Keratinocyte (primary cell): ENCODE data around the gene HSBP1. TPM values are rescaled to one million over a fixed set of nuclear protein-coding genes. Genes with fewer than 3 reads are reported as not detected.

Experiments used
- DNase-seq: peaks from one replicate; pipeline ENCODE4 v3.0.0-alpha.2; 2011; ENCODE audit warnings: low read depth, missing footprints, low spot score
- FAIRE-seq: peaks from 2 replicates; lab custom pipeline; 2011; peaks lifted over from hg19 to GRCh38; lab: Jason Lieb, UNC
- H2AFZ ChIP-seq: 2 replicates; pipeline ENCODE4 v1.6.0; 2012; ENCODE audit warnings: low read length, control low read depth, inconsistent platforms; ENCODE audit not compliant: control insufficient read depth
- H3K27ac ChIP-seq: 2 replicates; pipeline ENCODE4 v1.5.1; 2011; ENCODE audit warnings: low read length; ENCODE audit not compliant: control insufficient read depth, insufficient read depth
- H3K27me3 ChIP-seq: 3 replicates; pipeline ENCODE4 v1.6.0; 2011; ENCODE audit warnings: low read length; ENCODE audit not compliant: control insufficient read depth, insufficient read depth; ENCODE audit errors: extremely low read depth
- H3K36me3 ChIP-seq, 2 experiments: 2 replicates in 1 of 2; 3 replicates in 1 of 2; pipeline ENCODE4 v1.5.1; 2011; ENCODE audit warnings: low read length in 2 of 2, mild to moderate bottlenecking in 1 of 2; ENCODE audit not compliant: control insufficient read depth in 2 of 2, insufficient read depth in 2 of 2; ENCODE audit errors: extremely low read depth in 1 of 2
- H3K4me1 ChIP-seq: 3 replicates; pipeline ENCODE4 v1.5.1; 2011; ENCODE audit warnings: low read length; ENCODE audit not compliant: control insufficient read depth, insufficient read depth; ENCODE audit errors: extremely low read depth
- H3K4me2 ChIP-seq: 3 replicates; pipeline ENCODE4 v1.6.0; 2011; ENCODE audit warnings: low read depth, low read length; ENCODE audit not compliant: control insufficient read depth, insufficient read depth; ENCODE audit errors: extremely low read depth
- H3K4me3 ChIP-seq, 3 experiments: fragments of 200-600 bp in 1 of 3; sonication (generic) in 1 of 3; 2 replicates in 2 of 3; 3 replicates in 1 of 3; pipeline ENCODE4 v1.5.1; 2011 to 2016; ENCODE audit warnings: low read length in 3 of 3, mild to moderate bottlenecking in 3 of 3, control low read depth in 2 of 3, inconsistent platforms in 1 of 3, low read depth in 1 of 3, mixed read lengths in 1 of 3, mixed run types in 1 of 3, moderate library complexity in 1 of 3; ENCODE audit not compliant: control insufficient read depth in 2 of 3, insufficient read depth in 2 of 3; ENCODE audit errors: extremely low read depth in 1 of 3
- H3K79me2 ChIP-seq: 2 replicates; pipeline ENCODE4 v1.6.0; 2012; ENCODE audit warnings: low read length; ENCODE audit not compliant: control insufficient read depth, insufficient read depth
- H3K9ac ChIP-seq: 3 replicates; pipeline ENCODE4 v1.6.0; 2011; ENCODE audit warnings: low read length; ENCODE audit not compliant: control insufficient read depth, insufficient read depth; ENCODE audit errors: extremely low read depth
- H3K9me1 ChIP-seq: 3 replicates; pipeline ENCODE4 v1.6.0; 2011; ENCODE audit warnings: low read length; ENCODE audit not compliant: control insufficient read depth, insufficient read depth; ENCODE audit errors: extremely low read depth
- H3K9me3 ChIP-seq: 2 replicates; pipeline ENCODE4 v1.5.1; 2012; ENCODE audit warnings: low read depth, low read length; ENCODE audit not compliant: control insufficient read depth
- H4K20me1 ChIP-seq: 3 replicates; pipeline ENCODE4 v1.6.0; 2011; ENCODE audit warnings: low read length; ENCODE audit not compliant: control insufficient read depth, insufficient read depth; ENCODE audit errors: extremely low read depth
- CTCF ChIP-seq, 3 experiments: IDR thresholded peaks in 1 of 3; conservative IDR thresholded peaks in 1 of 3; optimal IDR thresholded peaks in 1 of 3; 2 replicates in 2 of 3; 3 replicates in 1 of 3; pipeline versions ENCODE3 to v1.5.1; 2011; ENCODE audit warnings: low read length in 3 of 3, mild to moderate bottlenecking in 3 of 3, moderate library complexity in 2 of 3, control low read depth in 1 of 3, inconsistent platforms in 1 of 3; ENCODE audit not compliant: insufficient read depth in 2 of 3; ENCODE audit errors: extremely low read depth in 1 of 3
- EZH2 ChIP-seq: IDR thresholded peaks from one replicate; pipeline ENCODE4 v1.6.1; 2012; ENCODE audit warnings: inconsistent platforms, mild to moderate bottlenecking, low read length, moderate library complexity
- dilution Hi-C: fragments of 300-500 bp; cut with MboI; formaldehyde crosslinking; loops from one replicate; pipeline ENCODE4 v1.7.0; 2020; ENCODE audit warnings: low sequenced_read_pairs; ENCODE audit not compliant: extremely low pct_ligation_motif_present
- polyA plus RNA-seq, 5 experiments: library from polyadenylated mRNA; depleted of rRNA in 3 of 5; stranded (reverse) in 3 of 5; stranded (forward) in 1 of 5; unstranded in 1 of 5; fragments of >200 nt; gene quantifications; 1 replicate in 1 of 5; 2 replicates in 3 of 5; 3 replicates in 1 of 5; pipeline versions ENCODE4 v1.2.1 to v1.2.3, GENCODE V29; 2011 to 2012; ENCODE audit warnings: missing spikeins in 2 of 5, low read depth in 1 of 5, low replicate concordance in 1 of 5

HSBP1 gene
- polyA plus RNA-seq, 1 donor (not counting 4 experiments of a cell fraction or from before 2014, with no cell fraction given): 264 TPM

- no peak overlapping the region for H2AFZ ChIP-seq
- H3K79me2 ChIP-seq: no peaks in the 10 kb centered on the region
- H3K4me3 ChIP-seq: no peak overlapping the region
- H3K9me1 ChIP-seq: no peaks in the 10 kb centered on the region
- DNase-seq (no peak), FAIRE-seq (no peak)
- H3K27ac ChIP-seq: no peak overlapping the region
- no peaks in the 10 kb centered on the region for H3K27me3 ChIP-seq
- H3K9me3 ChIP-seq: no peaks in the 10 kb centered on the region
- TF ChIP-seq CTCF (optimal IDR thresholded peaks at IDR 0.05 in 1 of 3, IDR thresholded peaks at IDR 0.05 in 1 of 3, conservative IDR thresholded peaks at IDR 0.05 in 1 of 3; ENCODE audit: extremely low read depth in 1 of 3, insufficient read depth in 2 of 3, low read length in 3 of 3): no peak
- TF ChIP-seq EZH2: no peak
- no peaks in the 10 kb centered on the region for H4K20me1 ChIP-seq
- H3K4me2 ChIP-seq: no peak overlapping the region
- dilution Hi-C loops: no loop called here
- H3K36me3 ChIP-seq: no peaks in the 10 kb centered on the region
- no peaks in the 10 kb centered on the region for H3K4me1 ChIP-seq
- H3K9ac ChIP-seq: no peak overlapping the region
Observed at GRCh38 chr16:83769397-83770008, 38.3 kb upstream of the HSBP1 start.

GRCh38 chr16:83771306-83771942 lies 36.4 kb upstream of the HSBP1 start:
- no peak overlapping the region for H3K4me2 ChIP-seq
- DNase-seq: no peak
- H3K79me2 ChIP-seq: no peaks in the 10 kb centered on the region
- H3K4me3 ChIP-seq: no peak overlapping the region
- dilution Hi-C loops: no loop called here
- no peak for TF ChIP-seq EZH2
- TF ChIP-seq CTCF (optimal IDR thresholded peaks at IDR 0.05 in 1 of 3, IDR thresholded peaks at IDR 0.05 in 1 of 3, conservative IDR thresholded peaks at IDR 0.05 in 1 of 3; ENCODE audit: extremely low read depth in 1 of 3, insufficient read depth in 2 of 3, low read length in 3 of 3): no peak
- no peaks in the 10 kb centered on the region for H4K20me1 ChIP-seq
- no peaks in the 10 kb centered on the region for H3K9me3 ChIP-seq
- no peak overlapping the region for H3K27ac ChIP-seq
- no peak overlapping the region for H2AFZ ChIP-seq
- H3K9me1 ChIP-seq: no peaks in the 10 kb centered on the region
- no peaks in the 10 kb centered on the region for H3K4me1 ChIP-seq
- no peaks in the 10 kb centered on the region for H3K36me3 ChIP-seq
- no peak for FAIRE-seq
- H3K9ac ChIP-seq: no peak overlapping the region
- no peaks in the 10 kb centered on the region for H3K27me3 ChIP-seq
